ENCODE results near the gene RNASEH2B. TPM values are rescaled to one million over a fixed set of nuclear protein-coding genes. Genes with fewer than 3 reads are reported as not detected.

Gene RNASEH2B
- total and polyA plus RNA-seq, 2 of the 8 experiments (the other 6 are each of a cell fraction or from before 2014, with no cell fraction given) = 19.3 to 43.9 TPM

DNA sequence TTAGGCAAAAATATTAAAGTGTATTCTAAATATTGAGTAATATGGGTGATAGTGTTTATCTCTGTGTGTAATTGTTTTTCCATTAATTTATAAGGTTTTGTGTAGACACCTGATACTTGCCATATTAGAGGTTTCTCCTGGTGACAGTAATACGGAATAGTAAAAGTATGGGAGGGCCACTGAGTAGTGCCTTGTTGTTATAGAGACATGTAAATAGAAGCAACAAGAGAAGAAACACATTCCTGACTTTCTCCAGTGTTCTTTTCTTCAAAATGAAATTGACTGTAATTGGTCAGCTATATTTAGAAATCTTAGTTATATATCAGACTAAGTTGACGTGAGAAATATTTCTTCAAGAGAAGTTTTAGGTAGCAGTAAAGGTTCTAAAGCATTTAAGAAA lies 18.5 kb downstream of the RNASEH2B start (continued):
- TF ChIP-seq CTBP2 (IDR thresholded peaks at IDR 0.05; ENCODE audit: borderline replicate concordance, insufficient read depth, insufficient read length, low read length) (no peak), CEBPB (IDR thresholded peaks at IDR 0.05; ENCODE audit: low read depth, low read length) (no peak), CHD2 (IDR thresholded peaks at IDR 0.05; ENCODE audit: low read length) (no peak)

Measured in H1 (cell line).